HG03457 (cell line): ENCODE results near the gene KLF13.

Source experiments
- ATAC-seq: cut with Tn5 transposase; IDR thresholded peaks from one replicate; pipeline ENCODE4 v1.9.1; 2021; ENCODE audit warnings: moderate number of reproducible peaks; ENCODE audit not compliant: unreplicated experiment

Gene KLF13

GRCh38 chr15:31298707-31299172 lies 27.9 kb upstream of the KLF13 start:
- ATAC-seq, result no peak

DNA sequence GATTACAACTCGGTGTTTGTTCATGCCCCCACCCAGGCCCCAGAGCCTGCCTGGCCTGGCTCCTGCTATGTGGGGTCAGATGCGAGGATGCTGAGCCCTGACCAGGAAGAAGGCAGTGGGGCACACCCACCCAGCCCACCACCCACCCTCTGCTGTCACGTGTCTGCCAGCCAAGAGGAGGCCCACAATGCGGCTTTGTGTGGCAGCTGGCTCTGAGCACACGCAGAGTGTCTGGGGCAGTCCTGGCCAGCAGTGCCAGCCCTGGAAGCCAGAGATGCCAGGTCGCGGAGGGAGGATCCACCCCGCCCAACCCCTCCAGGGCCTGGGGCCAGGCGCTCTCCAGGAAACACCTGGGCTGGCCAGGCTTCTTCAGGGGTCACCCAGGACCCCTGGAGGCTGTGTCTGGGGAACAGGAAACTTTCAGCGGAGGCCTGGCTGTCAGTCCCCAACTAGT lies 26.4 kb upstream of the KLF13 start:
- ATAC-seq, result no peak

- no peak for ATAC-seq
Measured at GRCh38 chr15:31300981-31301672, 25.5 kb upstream of the KLF13 start.

DNA sequence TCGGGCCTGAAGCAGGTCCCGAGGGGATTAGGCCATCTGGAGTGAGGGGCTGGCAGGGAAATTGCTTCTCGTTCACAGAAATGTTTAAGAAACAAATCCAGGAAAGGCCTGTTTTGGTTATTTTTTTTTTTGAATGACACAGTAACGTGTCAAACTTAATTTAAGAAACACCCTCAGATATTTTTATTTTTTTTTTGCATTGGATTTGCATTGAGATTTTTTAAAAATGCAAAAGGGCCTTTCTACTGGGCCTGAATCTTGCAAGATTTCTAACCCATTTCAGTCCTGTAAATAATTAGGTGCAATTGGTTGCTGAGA lies 25.0 kb upstream of the KLF13 start:
- no peak for ATAC-seq

DNA sequence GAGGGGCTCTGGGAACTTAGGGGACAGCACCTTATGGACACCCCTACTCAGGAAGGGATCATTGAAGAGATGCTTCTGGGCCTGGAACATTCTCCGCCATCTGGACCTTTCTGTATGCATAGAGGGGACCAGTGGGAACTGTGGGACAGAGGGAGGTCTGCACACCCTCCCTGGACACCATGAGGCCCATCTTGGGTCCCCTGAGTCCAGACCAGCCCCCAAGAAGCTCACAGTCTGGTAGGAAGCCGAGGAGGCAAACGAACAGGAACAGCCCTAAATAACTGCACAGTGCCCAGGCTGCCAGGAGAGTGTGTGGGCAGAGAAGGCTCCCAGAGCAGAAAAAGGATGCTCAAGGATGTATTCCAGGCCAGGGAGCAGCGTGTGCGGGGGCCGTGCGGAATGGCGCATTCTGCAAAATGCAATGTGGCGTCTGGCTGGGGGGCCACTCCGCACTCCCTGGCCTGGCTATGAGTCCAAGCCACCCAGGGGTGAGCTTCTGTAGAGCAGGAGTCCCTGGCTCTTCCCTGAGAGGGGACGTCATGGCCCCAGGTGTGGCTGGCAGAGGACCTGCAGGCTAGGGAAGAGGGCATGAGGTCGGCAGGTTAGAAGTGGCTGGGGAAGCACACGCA lies 24.5 kb upstream of the KLF13 start:
- no peak for ATAC-seq

DNA sequence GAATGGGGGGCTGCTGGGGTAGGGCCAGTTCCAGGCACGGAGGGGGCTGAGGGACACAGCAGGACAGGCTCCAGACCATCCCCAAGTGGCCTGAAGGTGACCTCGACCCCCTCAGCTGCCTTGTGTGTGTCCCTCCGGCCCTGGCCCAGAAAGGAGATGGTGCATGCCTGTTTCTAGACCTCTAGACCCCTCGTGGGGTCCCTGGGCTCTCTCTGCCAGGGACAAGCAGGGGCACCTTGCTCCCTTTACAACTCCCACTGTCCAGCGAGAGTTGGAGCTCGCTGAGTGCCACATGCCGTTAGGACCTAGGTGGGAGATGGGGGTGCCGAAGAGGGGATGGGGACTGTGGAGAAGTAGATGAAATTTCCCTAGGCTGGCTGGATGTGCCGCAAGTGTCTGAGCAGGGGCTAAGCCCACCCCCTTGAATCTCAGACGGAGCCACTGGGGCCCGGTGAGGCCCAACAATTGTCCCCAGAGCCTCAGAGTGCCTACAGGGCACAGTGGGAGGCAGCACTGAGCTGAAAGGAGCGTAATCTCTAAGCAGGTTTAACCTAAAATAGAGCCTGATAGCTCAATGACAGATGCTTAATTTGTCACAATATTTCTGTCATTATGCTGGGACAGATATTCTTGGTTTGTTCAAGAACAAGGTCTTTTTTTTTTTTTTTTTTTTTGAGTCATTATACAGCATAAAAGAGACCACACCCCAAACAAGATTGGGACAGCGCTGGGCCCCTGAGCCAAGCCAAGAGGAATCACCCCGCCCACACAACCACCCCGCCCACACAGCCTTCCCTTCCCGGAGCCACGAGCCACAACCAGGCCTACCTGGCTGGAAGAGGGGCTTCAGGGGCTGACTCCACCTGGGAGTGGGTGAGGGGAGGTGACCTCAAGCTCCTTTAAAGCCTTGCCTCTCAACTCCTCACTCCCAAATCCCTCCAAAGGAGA lies 23.6 kb upstream of the KLF13 start:
- no peak for ATAC-seq

DNA sequence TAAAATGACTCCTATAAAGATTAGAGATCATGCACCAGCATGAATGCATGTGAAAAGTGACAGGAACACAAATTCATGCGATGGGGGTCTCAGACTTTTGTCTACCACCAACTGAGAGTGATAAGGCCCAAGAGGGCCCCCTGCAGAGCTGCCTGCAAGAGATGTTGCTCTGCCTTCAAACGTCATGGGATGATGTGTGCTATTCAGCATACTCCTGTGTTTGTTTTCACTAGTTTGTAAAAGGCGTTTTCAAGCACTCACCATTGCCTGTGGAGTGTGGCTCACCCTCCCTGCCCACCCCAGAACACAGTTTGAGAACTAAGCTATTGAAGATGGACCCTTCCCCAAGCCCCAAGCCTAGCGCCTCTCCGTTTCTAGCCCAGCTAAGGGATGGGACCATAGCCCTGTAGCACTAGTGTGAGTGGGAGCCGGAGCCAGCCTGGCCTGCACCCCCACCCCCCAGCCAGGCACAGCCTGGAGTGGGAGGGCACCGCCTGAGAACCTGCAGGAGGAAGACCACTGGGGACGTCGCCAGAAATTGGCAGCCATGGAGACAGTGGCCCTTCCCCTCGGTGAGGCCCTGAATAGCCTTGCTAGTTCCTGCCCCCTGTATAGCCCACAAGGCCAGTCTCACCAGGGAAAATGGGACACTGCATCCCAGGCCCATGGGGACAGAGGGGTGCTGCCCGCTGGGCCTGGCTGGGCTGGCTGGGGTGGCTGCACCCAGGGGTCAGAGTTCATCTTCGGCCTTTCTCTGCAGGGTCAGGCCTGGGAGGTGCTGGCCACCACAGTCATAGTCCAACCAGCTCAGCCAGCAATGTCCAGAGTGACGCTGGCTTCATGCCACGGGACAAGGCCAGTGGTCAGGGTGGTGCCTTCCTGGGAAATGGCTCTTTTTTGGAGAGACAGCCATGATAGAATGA lies 22.6 kb upstream of the KLF13 start:
- no peak for ATAC-seq

GRCh38 chr15:31304751-31305365 lies 21.8 kb upstream of the KLF13 start:
- ATAC-seq, result no peak

GRCh38 chr15:31305375-31305774 lies 21.3 kb upstream of the KLF13 start:
- no peak for ATAC-seq

DNA sequence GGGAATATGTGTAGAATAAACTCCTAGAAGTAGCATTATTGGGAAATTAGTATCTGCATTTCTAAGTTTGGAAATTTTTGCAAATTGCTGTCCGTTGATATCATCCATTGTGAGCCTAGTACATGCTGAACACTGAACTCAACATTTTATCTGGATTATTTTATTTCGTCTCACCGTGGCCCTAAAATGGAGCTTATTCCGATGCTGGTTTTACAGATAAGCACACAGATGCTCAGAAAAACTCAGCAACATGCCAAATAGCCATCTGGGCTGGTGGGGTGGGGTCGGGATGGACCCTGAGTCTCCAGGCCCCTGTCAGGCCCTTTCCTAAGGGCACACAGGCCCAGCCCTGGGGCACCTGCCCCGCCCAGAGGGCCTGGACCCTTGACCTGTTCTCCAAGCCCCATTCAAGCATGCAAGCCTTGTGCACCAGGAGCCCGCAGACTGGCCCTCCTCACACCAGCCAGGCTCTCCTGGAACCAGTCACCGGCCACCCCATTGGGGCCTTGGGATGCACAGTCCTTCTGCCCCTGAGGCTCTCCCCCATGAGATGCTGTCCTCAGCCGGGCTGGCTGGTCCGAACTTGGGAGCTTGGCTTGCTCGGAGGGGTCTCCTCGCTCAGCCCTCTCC lies 20.7 kb upstream of the KLF13 start:
- no peak for ATAC-seq

DNA sequence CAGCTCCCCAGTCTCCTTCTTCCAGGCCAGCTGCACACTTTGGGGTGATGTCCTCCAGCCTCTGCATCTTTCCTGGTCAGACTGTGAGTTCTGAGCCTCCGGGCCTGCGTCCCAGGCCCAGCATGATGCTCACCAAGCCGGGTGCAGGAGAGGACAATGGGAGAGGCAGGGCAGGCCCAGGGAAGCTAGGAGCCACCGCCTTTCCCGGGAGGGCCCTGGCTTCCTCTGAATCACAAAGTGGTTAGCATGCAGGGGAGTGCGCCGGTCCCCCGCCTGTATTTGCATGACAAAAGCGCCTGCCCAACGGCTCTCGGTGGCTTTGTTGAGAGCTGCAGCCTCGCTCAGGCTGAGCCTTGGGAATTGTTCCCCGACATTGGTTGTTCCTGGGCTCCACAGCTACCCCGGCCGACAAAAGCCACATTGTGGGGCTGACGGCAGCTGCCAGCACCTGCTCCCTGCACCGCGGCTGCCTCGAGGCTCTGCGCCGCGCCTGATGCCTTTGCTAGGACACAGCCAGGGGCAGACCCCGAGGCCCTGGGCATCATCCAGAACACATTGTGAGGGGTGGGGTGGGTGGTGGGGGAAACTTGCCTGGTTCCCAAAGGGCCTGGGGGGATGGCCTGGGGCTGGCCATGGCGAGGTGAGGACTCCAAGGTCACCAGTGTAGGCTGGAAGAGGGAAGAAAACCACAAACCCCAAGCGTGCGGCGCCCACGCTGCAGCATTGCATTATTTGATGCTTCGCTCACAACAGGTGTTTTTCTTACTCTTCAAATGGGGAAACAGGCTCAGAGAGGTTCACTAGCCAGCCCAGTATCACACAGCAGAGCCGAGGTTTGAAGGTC lies 20.0 kb upstream of the KLF13 start:
- no peak for ATAC-seq

DNA sequence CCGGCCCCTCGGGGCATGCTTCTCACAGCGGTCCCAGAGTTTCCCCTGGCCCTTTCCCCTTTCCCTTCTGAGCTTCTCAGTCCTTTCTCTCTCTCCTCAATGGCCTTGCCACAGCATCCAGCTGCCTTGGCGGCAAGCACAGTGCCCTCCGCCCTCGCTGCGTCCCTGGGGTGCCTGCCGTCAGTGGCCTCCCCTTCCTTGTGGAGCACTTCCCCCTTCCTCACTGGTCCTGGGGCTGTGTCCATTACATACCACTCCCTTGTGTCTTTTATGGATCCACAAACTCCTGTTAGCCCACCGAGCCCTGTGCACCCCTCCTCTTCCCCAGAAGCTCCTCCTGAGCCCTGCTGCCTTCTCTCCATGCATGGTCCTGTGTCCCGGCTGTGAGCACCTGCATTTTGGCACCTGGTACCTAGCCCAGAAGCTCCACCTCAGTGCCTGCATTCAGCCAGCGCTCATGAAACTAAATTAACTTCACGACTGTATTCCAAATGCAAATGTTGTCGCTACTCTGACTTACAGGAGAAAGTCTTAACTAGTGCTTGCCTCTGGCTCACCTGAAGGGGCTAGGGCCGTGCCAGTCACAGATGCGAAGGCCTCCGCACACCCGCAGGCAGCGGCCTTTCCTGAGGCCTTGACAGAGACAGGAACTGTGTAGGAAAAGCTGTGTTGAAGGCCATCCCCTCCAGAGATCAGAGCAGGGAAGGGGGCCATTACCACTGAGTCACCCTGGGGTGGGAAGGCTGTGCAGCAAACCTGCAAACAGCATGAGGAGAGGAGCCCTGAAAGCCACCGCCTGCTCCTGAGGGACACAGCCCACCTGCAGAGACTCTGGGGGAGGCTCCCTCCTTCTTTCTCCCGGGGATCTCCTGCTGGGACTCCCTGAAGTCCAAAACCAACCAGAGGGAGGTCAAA lies 19.1 kb upstream of the KLF13 start:
- ATAC-seq, result no peak

DNA sequence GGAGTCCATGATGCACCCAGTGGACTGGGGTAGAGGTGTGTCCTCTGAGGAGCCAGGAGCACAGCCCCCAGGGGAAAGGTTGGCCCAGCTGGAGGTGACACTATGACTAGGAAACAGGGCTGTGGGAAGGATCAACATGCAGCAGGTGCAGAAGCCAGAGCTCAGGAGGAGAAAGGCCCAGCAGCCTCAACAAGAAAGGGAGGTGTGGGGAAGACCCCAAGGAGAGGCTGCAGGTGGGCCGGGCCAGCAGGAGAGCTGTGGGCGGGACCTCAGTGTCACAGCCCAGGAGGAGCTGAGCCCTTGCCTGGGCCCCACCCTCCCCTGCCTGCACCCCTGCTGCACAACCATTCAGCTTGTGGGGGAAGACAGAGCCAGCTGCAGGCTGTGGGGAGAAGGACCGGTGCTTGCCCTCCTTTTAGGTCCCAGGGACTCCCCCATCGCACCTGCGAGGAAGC lies 18.4 kb upstream of the KLF13 start:
- no peak for ATAC-seq

DNA sequence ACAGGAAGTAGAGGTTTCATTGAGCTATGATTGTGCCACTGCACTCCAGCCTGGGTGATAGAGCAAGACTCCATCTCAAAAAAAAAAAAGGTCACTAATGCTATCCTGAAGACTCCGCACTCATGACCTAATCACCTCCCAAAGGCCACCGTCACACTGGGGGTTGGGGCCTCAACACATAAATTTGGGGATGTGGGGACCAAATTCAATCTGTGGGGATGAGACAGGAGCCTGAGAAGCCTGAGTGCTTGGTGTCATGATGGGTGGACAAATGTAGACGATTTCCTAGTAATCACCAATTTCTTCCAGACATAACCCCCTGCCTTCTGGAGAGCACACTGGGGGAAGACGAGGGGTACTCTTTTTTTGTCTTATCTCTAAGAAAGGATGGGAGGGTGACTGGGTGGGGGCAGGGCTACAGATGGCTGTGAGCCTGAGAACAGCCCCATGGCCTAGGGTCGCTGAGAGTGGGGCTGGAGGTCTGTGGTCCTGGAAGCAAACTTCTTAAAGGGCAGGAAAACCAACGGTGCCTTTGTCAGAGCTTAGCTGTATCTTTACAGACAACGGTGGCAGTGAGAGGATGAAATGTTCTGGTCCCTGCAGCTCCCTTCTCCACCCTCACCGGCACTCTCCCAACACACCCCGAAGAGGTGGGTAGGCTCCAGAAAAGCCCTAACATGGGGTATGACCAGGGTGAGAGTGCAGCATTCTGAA lies 16.6 kb upstream of the KLF13 start:
- no peak for ATAC-seq

DNA sequence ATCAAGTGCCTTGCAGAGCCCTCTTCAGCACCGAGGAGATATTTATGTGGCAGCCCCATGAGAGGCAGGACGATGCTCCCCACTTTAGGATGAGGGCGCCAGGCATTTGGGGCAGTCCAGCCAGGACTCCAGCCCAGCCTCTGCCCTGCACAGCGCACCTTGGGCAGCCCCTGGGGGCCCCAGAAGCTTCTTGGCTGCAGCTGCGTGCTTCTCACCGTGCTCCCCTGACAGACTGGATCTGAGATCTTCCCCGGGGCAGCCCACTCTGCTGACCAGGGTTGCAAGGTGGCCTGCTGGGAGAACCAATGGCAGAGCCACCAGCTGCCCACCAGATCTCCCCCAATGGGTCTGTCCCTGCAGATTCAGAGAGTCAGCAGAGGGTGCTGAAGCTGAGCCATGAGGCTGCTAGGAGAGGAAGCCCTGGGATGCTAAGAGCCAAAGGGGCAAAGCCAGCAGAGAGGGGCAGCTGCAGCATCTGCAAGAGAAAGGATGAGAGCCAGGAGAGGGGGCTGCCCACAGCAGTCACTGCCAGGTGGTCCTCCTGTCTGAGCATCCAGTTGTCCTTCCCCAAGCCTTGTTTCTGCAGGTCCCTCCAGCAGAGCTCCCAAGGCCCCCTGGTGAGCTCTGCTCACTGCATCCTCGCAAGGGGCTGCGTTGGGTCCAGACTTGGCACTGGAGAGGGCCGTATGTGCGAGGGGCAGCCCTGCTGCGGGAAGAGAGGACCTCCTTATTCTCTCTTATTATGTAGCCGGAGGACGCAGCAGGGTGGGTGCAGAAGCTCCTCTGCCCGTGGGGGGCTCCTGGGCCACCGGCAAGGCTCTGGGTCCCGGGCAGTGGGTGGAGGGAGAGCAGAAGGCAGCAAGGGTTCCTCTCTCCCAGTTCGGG lies 14.7 kb upstream of the KLF13 start:
- ATAC-seq, result no peak

- ATAC-seq, result no peak
Measured at GRCh38 chr15:31313223-31313622, 13.4 kb upstream of the KLF13 start.
